Loucy (cell line): ENCODE measurements around the gene CAMTA1.

ENCODE experiments used
- EZH2phosphoT487 ChIP-seq: fragments of 200-600 bp; IDR thresholded peaks from 2 replicates; pipeline ENCODE4 v1.6.1; 2018; ENCODE audit warnings: antibody characterized with exemption, mild to moderate bottlenecking, moderate library complexity, borderline replicate concordance
- TF ChIP-seq, protein P1 (sequence below): fragments of 200-600 bp; sonication (generic); conservative IDR thresholded peaks from 2 replicates; pipeline ENCODE4 v1.5.1; 2014; ENCODE audit warnings: mild to moderate bottlenecking, antibody characterized with exemption, low read length

DNA sequence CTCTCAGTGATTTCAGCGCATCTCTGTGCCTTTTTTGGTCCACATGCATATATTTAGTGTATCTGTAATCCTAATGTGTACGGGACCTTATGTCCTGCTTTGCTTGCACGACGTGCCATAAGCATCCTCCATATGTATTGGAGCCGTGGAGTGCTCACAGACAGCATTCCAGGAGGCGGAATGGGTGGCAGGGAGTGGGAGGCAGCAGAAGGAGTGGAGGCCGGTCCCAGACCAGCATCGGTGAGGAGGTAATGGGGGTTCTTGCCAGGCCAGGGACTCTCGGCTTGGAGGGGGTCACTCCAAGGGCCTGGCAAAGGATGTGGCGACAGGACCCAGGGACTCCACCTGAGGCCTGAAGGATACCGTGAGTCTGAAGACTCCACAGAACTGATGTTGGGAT lies 185.0 kb downstream of the CAMTA1 start:
- TF ChIP-seq, protein P1, sequence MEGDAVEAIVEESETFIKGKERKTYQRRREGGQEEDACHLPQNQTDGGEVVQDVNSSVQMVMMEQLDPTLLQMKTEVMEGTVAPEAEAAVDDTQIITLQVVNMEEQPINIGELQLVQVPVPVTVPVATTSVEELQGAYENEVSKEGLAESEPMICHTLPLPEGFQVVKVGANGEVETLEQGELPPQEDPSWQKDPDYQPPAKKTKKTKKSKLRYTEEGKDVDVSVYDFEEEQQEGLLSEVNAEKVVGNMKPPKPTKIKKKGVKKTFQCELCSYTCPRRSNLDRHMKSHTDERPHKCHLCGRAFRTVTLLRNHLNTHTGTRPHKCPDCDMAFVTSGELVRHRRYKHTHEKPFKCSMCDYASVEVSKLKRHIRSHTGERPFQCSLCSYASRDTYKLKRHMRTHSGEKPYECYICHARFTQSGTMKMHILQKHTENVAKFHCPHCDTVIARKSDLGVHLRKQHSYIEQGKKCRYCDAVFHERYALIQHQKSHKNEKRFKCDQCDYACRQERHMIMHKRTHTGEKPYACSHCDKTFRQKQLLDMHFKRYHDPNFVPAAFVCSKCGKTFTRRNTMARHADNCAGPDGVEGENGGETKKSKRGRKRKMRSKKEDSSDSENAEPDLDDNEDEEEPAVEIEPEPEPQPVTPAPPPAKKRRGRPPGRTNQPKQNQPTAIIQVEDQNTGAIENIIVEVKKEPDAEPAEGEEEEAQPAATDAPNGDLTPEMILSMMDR: no peak
- no peak for TF ChIP-seq EZH2phosphoT487
